ENCODE results near the gene KRTAP4-9. TPM values are rescaled to one million over a fixed set of nuclear protein-coding genes. Genes with fewer than 3 reads are reported as not detected.

KRTAP4-9 gene
- total and polyA plus RNA-seq, 2 of the 13 experiments (the other 11 are each of a cell fraction or from before 2014, with no cell fraction given) = not detected

DNA sequence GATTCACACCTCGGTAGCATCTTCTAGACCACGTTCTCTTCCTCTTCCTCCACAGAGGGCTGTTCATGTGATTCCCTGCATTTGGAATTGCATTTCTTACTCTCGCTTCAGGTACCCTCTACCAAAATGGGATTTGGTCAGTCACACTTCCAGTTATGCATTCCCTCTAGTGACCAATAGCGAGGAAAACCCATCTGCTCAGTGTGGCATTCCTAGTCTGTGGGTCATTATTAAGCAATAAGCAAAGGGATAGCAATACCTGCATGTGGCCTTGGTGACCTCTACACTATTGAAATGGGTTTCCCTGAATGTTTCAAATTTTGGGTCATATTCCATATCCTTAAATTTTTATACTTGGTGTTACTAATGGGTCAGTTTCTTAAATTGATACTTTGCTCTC is 44.8 kb downstream of the KRTAP4-9 start:
- in situ Hi-C loops (cut with HindIII; ENCODE audit: extremely low pct_ligation_motif_present, low pct_unique_long_range_greater_than_20kb) (no loop called here), intact Hi-C loops (cut with micrococcal nuclease; ENCODE audit: unreplicated experiment) (no loop called here)
- CTCF ChIA-PET (ENCODE audit: low intra/inter-chr PET ratio, low total read pairs) = no interaction called here
- no peak for ATAC-seq
- DNase-seq (ENCODE audit: low spot score) = no peak
- POLR2A ChIA-PET = no interaction called here
- BruUV-seq (replicated peaks) = no TSS peak
- Histone ChIP-seq H4K20me1 (ENCODE audit: insufficient read depth, low read length) (no peaks in the 10 kb centered on the region), H3K36me3 (replicated peaks in 1 of 2; ENCODE audit: control insufficient read depth in 1 of 2, insufficient read depth in 2 of 2, low read length in 2 of 2) (no peaks in the 10 kb centered on the region), H3K4me1 (ENCODE audit: insufficient read depth, low read length) (no peaks in the 10 kb centered on the region), H2AFZ (ENCODE audit: low read length) (no peak overlapping the region), H3K79me2 (ENCODE audit: insufficient read depth, low read length) (no peaks in the 10 kb centered on the region), H3K4me3 (replicated peaks in 1 of 3; ENCODE audit: insufficient read depth in 1 of 3, low read depth in 2 of 3, low read length in 3 of 3) (no peak overlapping the region), H3K9ac (ENCODE audit: insufficient read depth, low read depth, low read length) (no peak overlapping the region), H3K27me3 (ENCODE audit: control insufficient read depth in 1 of 2, insufficient read depth in 2 of 2, low read length in 2 of 2) (no peaks in the 10 kb centered on the region; a peak in 1 of 5 replicates), H3K9me3 (ENCODE audit: low read length) (no peaks in the 10 kb centered on the region), H3K27ac (ENCODE audit: extremely low read length, insufficient read depth, low read length) (no peak overlapping the region), H3K4me2 (ENCODE audit: low read depth, low read length) (no peak overlapping the region)
- no peak for FAIRE-seq
- TF ChIP-seq CEBPB (IDR thresholded peaks at IDR 0.05; ENCODE audit: borderline replicate concordance, low read depth, low read length) (peak; percentile 22; the same call in 1 of the 2 replicates), MAZ (IDR thresholded peaks at IDR 0.05; ENCODE audit: borderline replicate concordance, low read depth, low read length) (no peak), MAZ (CRISPR knock-in tag; IDR thresholded peaks at IDR 0.05; ENCODE audit: low read depth) (no peak)
- WGBS (ENCODE audit: low lambda C conversion rate) = 22% methylated on average over 4 of the region's 4 CpGs

DNA sequence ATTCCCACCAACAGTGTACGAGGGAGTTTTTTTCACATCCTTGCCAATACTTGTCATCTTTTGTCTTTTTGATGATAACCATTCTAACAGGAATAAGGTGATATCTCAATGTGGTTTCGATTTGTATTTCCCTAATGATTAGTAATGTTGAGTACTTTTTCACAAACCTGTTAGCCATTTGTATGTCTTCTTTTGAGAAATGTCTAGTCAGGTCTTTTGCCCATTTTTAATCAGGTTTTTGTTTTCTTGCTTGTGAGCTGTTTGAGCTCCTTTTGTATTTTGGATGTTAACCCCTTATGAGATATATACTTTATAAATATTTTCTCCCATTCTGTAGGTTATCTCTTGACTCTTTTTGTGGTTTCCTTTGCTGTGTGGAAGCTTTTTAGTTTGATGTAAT is 46.3 kb downstream of the KRTAP4-9 start:
- no peak for FAIRE-seq
- CTCF ChIA-PET (ENCODE audit: low intra/inter-chr PET ratio, low total read pairs) = no interaction called here
- in situ Hi-C loops (cut with HindIII; ENCODE audit: extremely low pct_ligation_motif_present, low pct_unique_long_range_greater_than_20kb) = no loop called here

More for the DNA sequence above, 46.3 kb downstream of the KRTAP4-9 start:
- intact Hi-C loops (cut with micrococcal nuclease; ENCODE audit: unreplicated experiment) = no loop called here
- DNase-seq (ENCODE audit: low spot score) (no peak), ATAC-seq (no peak)
- H3K9me3 ChIP-seq (ENCODE audit: low read length) = no peaks in the 10 kb centered on the region
- H3K27me3 ChIP-seq (ENCODE audit: control insufficient read depth in 1 of 2, insufficient read depth in 2 of 2, low read length in 2 of 2) = no peaks in the 10 kb centered on the region; a peak in 1 of 5 replicates
- H3K79me2 ChIP-seq (ENCODE audit: insufficient read depth, low read length) = no peaks in the 10 kb centered on the region
- no peak overlapping the region for H2AFZ ChIP-seq (ENCODE audit: low read length)
- H3K36me3 ChIP-seq (replicated peaks in 1 of 2; ENCODE audit: control insufficient read depth in 1 of 2, insufficient read depth in 2 of 2, low read length in 2 of 2) = no peaks in the 10 kb centered on the region
- no peaks in the 10 kb centered on the region for H3K4me1 ChIP-seq (ENCODE audit: insufficient read depth, low read length)
- no TSS peak for BruUV-seq (replicated peaks)
- 17% methylated on average over 2 of the region's 2 CpGs for WGBS (ENCODE audit: low lambda C conversion rate)
- no peak overlapping the region for H3K4me2 ChIP-seq (ENCODE audit: low read depth, low read length)
- TF ChIP-seq MAFK (conservative IDR thresholded peaks at IDR 0.05 in 1 of 2, IDR thresholded peaks at IDR 0.05 in 1 of 2; ENCODE audit: low read length in 2 of 2) = peak; percentile 58 to 79
- TF ChIP-seq ZKSCAN1 (IDR thresholded peaks at IDR 0.05; ENCODE audit: low read length) = no peak
- TF ChIP-seq MAFF (IDR thresholded peaks at IDR 0.05; ENCODE audit: low read depth, low read length) = peak; percentile 50; the same call in 1 of the 2 replicates
- no peak overlapping the region for H3K4me3 ChIP-seq (replicated peaks in 1 of 3; ENCODE audit: insufficient read depth in 1 of 3, low read depth in 2 of 3, low read length in 3 of 3)
- no peaks in the 10 kb centered on the region for H4K20me1 ChIP-seq (ENCODE audit: insufficient read depth, low read length)
- H3K9ac ChIP-seq (ENCODE audit: insufficient read depth, low read depth, low read length) = no peak overlapping the region
- no peak overlapping the region for H3K27ac ChIP-seq (ENCODE audit: extremely low read length, insufficient read depth, low read length)
- POLR2A ChIA-PET = no interaction called here

Data from HepG2 (cell line).